Neural progenitor cell (in vitro differentiated cells): ENCODE results near the gene CCSER1. TPM values are rescaled to one million over a fixed set of nuclear protein-coding genes. Genes with fewer than 3 reads are reported as not detected.

ENCODE experiments used
- DNase-seq: peaks from one replicate; pipeline ENCODE4 v3.0.0-alpha.2; 2016; ENCODE audit warnings: low spot score
- H2AFZ ChIP-seq: fragments of 200-600 bp; sonication (generic); replicated peaks from 2 replicates; pipeline ENCODE4 v1.6.1; 2016; ENCODE audit warnings: antibody characterized with exemption
- H3F3A ChIP-seq: fragments of 200-600 bp; sonication (generic); 2 replicates; pipeline ENCODE4 v1.6.1; 2016; ENCODE audit warnings: antibody characterized with exemption, low read depth
- H3K27ac ChIP-seq: fragments of 200-600 bp; sonication (generic); 2 replicates; pipeline ENCODE4 v1.5.1; 2016; ENCODE audit warnings: mild to moderate bottlenecking
- H3K27me3 ChIP-seq: fragments of 200-600 bp; sonication (generic); 2 replicates; pipeline ENCODE4 v1.6.1; 2016; ENCODE audit warnings: mild to moderate bottlenecking, moderate library complexity
- H3K36me3 ChIP-seq: fragments of 200-600 bp; sonication (generic); 2 replicates; pipeline ENCODE4 v1.5.1; 2016
- H3K4me1 ChIP-seq: fragments of 200-600 bp; sonication (generic); 2 replicates; pipeline ENCODE4 v1.6.1; 2016; ENCODE audit warnings: mixed run types
- H3K4me2 ChIP-seq: fragments of 200-600 bp; sonication (generic); 2 replicates; pipeline ENCODE4 v1.6.1; 2016
- H3K4me3 ChIP-seq: fragments of 200-600 bp; sonication (generic); 2 replicates; pipeline ENCODE4 v1.5.1; 2016
- H3K79me2 ChIP-seq: fragments of 200-600 bp; sonication (generic); 2 replicates; pipeline ENCODE4 v1.6.1; 2016; ENCODE audit warnings: low read depth
- H3K9ac ChIP-seq: fragments of 200-600 bp; sonication (generic); 2 replicates; pipeline ENCODE4 v1.6.1; 2016
- H3K9me3 ChIP-seq: fragments of 200-600 bp; sonication (generic); 2 replicates; pipeline ENCODE4 v1.5.1; 2016; ENCODE audit warnings: low read depth
- H4K20me1 ChIP-seq: fragments of 200-600 bp; sonication (generic); 2 replicates; pipeline ENCODE4 v1.6.1; 2016; ENCODE audit warnings: low read depth
- H3K27ac Mint-ChIP-seq: 3 replicates; pipeline ENCODE4 v1.8.0; 2021; ENCODE audit warnings: mixed read lengths
- H3K27me3 Mint-ChIP-seq: 2 replicates; pipeline ENCODE4 v1.8.0; 2022; ENCODE audit warnings: low read depth, mild to moderate bottlenecking, inconsistent platforms, moderate library complexity, mixed read lengths; ENCODE audit not compliant: insufficient read depth
- H3K36me3 Mint-ChIP-seq: 3 replicates; pipeline ENCODE4 v1.8.0; 2021; ENCODE audit warnings: mixed read lengths
- H3K4me1 Mint-ChIP-seq: 3 replicates; pipeline ENCODE4 v1.8.0; 2021; ENCODE audit warnings: mixed read lengths
- H3K4me3 Mint-ChIP-seq: 3 replicates; pipeline ENCODE4 v1.8.0; 2021; ENCODE audit warnings: mild to moderate bottlenecking, moderate library complexity, mixed read lengths
- H3K9me3 Mint-ChIP-seq: 3 replicates; pipeline ENCODE4 v1.8.0; 2020; ENCODE audit warnings: mixed read lengths
- CTCF ChIP-seq: fragments of 200-600 bp; sonication (generic); IDR thresholded peaks from 2 replicates; pipeline ENCODE4 v1.5.1; 2017; ENCODE audit warnings: antibody characterized with exemption, mild to moderate bottlenecking
- EZH2 ChIP-seq: fragments of 200-600 bp; sonication (generic); IDR thresholded peaks from 2 replicates; pipeline ENCODE4 v1.6.1; 2017; ENCODE audit warnings: antibody characterized with exemption, mild to moderate bottlenecking, moderate library complexity
- EZH2phosphoT487 ChIP-seq: fragments of 200-600 bp; sonication (generic); IDR thresholded peaks from 2 replicates; pipeline ENCODE4 v1.6.1; 2017; ENCODE audit warnings: antibody characterized with exemption
- total RNA-seq: library from RNA; depleted of rRNA; stranded (reverse); fragments of >200 nt; gene quantifications from 2 replicates; pipeline ENCODE4 v1.2.3, GENCODE V29; 2015; ENCODE audit warnings: low replicate concordance

Gene CCSER1
- total RNA-seq, 1 donor from 2014 or later = 0.77 TPM

- Histone ChIP-seq H3K79me2 (no peaks in the 10 kb centered on the region), H3K4me2 (no peak overlapping the region), H2AFZ (no peak overlapping the region), H3K27me3 (no peaks in the 10 kb centered on the region), H4K20me1 (no peaks in the 10 kb centered on the region), H3F3A (no peaks in the 10 kb centered on the region), H3K27ac (no peak overlapping the region), H3K9ac (no peak overlapping the region), H3K36me3 (no peaks in the 10 kb centered on the region), H3K4me3 (no peak overlapping the region), H3K4me1 (peaks cover 5% of the 10 kb centered on the region), H3K9me3 (no peaks in the 10 kb centered on the region)
- Mint-ChIP-seq H3K27me3 (no peaks in the 10 kb centered on the region), H3K4me1 (no peaks in the 10 kb centered on the region), H3K9me3 (no peaks in the 10 kb centered on the region), H3K36me3 (no peaks in the 10 kb centered on the region), H3K4me3 (no peak overlapping the region), H3K27ac (no peak overlapping the region)
- TF ChIP-seq EZH2 (no peak), EZH2phosphoT487 (no peak), CTCF (no peak)
- no peak for DNase-seq
Measured at GRCh38 chr4:91285487-91285886, 1158.3 kb downstream of the CCSER1 start.

GRCh38 chr4:91288702-91289311 lies 1161.6 kb downstream of the CCSER1 start:
- H3K4me3 ChIP-seq = no peak overlapping the region
- H3K27ac ChIP-seq = no peak overlapping the region
- no peak for DNase-seq
- H3K36me3 Mint-ChIP-seq = no peaks in the 10 kb centered on the region
- peak overlapping the region; percentile 92 for H2AFZ ChIP-seq
- H3K4me1 Mint-ChIP-seq = no peaks in the 10 kb centered on the region
- no peak overlapping the region for H3K4me3 Mint-ChIP-seq
- peaks cover 5% of the 10 kb centered on the region for H3K4me1 ChIP-seq
- no peaks in the 10 kb centered on the region for H3K36me3 ChIP-seq
- no peaks in the 10 kb centered on the region for H3K27me3 ChIP-seq
- H3K79me2 ChIP-seq = no peaks in the 10 kb centered on the region
- no peaks in the 10 kb centered on the region for H3F3A ChIP-seq
- no peak for TF ChIP-seq CTCF
- no peak for TF ChIP-seq EZH2
- TF ChIP-seq EZH2phosphoT487 = no peak
- H3K27ac Mint-ChIP-seq = no peak overlapping the region
- no peaks in the 10 kb centered on the region for H4K20me1 ChIP-seq
- peaks cover 4% of the 10 kb centered on the region for H3K27me3 Mint-ChIP-seq
- H3K9me3 ChIP-seq = no peaks in the 10 kb centered on the region
- no peaks in the 10 kb centered on the region for H3K9me3 Mint-ChIP-seq
- no peak overlapping the region for H3K9ac ChIP-seq
- H3K4me2 ChIP-seq = no peak overlapping the region

- Histone ChIP-seq H3K9ac (no peak overlapping the region), H3F3A (no peaks in the 10 kb centered on the region), H4K20me1 (no peaks in the 10 kb centered on the region), H3K36me3 (no peaks in the 10 kb centered on the region), H3K79me2 (no peaks in the 10 kb centered on the region), H3K9me3 (no peaks in the 10 kb centered on the region), H3K4me3 (no peak overlapping the region), H3K4me1 (no peaks in the 10 kb centered on the region), H2AFZ (no peak overlapping the region), H3K27me3 (no peaks in the 10 kb centered on the region), H3K27ac (no peak overlapping the region), H3K4me2 (no peak overlapping the region)
- no peak overlapping the region for H3K27ac Mint-ChIP-seq
- no peaks in the 10 kb centered on the region for H3K27me3 Mint-ChIP-seq
- no peaks in the 10 kb centered on the region for H3K36me3 Mint-ChIP-seq
- H3K4me1 Mint-ChIP-seq = peaks cover 8% of the 10 kb centered on the region
- H3K9me3 Mint-ChIP-seq = no peaks in the 10 kb centered on the region
- DNase-seq = no peak
- H3K4me3 Mint-ChIP-seq = no peak overlapping the region
- TF ChIP-seq CTCF (no peak), EZH2 (no peak), EZH2phosphoT487 (no peak)
Measured at GRCh38 chr4:91298156-91298700, 1171.0 kb downstream of the CCSER1 start.
